Measurements from ENCODE around the gene ZNF232.
"Not testable (repeated sequence)": the region's sequence is repeated elsewhere in the genome, so short reads cannot be mapped to it uniquely, and the experiment has no call there.

ZNF232 gene

DNA sequence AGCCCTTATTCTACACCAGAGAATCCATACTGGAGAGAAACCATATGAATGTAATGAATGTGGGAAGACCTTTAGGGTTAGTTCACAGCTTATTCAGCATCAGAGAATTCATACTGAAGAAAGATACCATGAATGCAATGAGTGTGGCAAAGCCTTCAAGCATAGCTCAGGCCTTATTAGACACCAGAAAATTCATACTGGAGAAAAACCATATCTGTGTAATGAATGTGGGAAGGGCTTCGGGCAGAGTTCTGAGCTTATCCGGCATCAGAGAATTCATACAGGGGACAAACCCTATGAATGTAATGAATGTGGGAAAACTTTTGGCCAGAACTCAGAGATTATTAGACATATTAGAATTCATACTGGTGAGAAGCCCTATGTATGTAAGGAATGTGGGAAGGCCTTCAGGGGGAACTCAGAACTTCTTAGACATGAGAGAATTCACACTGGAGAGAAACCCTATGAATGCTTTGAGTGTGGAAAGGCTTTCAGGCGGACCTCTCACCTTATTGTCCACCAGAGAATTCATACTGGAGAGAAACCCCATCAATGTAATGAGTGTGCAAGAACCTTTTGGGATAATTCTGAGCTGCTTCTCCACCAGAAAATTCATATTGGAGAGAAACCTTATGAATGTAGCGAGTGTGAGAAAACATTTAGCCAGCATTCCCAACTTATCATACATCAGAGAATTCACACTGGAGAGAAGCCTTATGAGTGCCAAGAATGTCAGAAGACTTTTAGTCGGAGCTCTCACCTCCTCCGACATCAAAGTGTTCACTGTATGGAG, 19.3 kb downstream of the ZNF232 start:
- no peak for DNase-seq

- DNase-seq: no peak
These were observed 31.1 kb downstream of the ZNF232 start for GRCh38 chr17:5080591-5080990.

GRCh38 chr17:5078106-5079028, 33.3 kb downstream of the ZNF232 start, which contains the start of gene ZFP3:
Gene ZFP3, plus strand, starts transcription at chr17:5078467. Its CDS starts 13,038 bp downstream, at chr17:5091505.
- DNase-seq: peak; percentile 79

GRCh38 chr17:5077781-5078105, 33.9 kb downstream of the ZNF232 start:
- no peak for DNase-seq

DNA sequence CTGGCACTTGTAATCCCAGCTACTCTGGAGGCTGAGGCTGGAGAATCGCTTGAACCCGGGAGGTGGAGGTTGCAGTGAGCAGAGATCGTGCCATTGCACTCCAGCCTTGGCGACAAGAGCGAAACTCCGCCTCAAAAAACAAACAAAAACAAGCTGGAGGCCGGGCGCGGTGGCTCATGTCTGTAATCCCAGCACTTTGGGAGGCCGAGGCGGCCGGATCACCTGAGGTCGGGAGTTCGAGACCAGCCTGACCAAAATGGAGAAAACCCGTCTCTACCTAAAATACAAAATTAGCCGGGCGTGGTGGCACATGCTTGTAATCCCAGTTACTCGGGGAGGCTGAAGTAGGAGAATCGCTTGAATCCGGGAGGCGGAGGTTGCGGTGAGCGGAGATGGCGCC, 34.4 kb downstream of the ZNF232 start:
- not testable (repeated sequence) for DNase-seq

DNA sequence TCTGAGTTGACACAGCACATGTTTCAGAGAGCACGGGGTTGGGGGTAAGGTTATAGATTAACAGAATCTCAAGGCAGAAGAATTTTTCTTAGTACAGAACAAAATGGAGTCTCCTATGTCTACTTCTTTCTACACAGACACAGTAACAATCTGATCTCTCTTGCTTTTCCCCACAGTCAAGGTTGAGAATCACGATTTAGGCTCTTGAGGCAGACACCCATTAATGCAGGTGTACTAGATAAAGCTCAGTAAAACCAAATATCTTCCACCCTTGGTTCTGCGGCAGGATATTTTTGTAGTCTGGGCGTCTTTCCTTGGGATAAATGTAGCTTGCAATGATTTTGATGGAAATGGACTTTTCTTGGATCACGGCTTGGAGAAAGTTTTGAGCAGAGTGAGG, 36.2 kb downstream of the ZNF232 start:
- DNase-seq: not testable (repeated sequence)

DNA sequence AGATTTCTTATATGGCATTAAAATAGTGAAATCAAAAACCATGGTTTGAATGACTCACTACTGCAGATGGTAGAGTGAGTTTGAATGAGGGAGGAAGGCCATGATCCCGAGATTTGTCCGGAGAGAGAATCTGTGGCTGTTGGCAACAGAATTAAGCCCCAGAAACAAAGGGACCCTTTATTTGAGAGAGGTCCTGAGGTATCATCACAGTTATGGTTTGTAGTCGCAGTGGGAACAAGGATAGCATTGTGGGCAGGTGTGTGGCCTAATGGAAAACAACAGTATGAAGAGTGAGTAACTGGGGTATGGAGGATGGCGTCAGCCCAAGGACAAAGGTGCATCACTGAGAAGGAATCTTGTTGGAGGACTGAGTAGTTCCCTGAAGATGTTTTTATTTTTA, 42.0 kb downstream of the ZNF232 start:
- DNase-seq: no peak

DNA sequence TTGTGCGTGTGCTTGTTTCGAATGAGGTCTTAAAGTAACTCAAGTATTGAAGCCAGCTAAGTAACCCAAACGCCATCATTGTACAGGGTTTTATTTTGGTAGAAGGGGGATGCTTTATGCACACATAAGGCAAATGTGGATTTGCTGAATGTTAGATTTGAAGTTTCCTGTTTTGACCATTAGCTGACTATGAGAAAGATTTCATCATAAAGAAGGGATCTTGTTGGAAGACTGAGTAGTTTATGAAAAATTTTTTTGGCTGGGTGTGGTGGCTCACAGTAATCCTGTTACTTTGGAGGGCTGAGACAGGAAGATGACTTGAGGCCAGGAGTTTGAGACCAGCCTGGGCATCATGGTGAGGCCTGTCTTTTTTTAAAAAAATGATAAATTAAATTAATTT, 43.4 kb downstream of the ZNF232 start:
- no peak for DNase-seq

DNA sequence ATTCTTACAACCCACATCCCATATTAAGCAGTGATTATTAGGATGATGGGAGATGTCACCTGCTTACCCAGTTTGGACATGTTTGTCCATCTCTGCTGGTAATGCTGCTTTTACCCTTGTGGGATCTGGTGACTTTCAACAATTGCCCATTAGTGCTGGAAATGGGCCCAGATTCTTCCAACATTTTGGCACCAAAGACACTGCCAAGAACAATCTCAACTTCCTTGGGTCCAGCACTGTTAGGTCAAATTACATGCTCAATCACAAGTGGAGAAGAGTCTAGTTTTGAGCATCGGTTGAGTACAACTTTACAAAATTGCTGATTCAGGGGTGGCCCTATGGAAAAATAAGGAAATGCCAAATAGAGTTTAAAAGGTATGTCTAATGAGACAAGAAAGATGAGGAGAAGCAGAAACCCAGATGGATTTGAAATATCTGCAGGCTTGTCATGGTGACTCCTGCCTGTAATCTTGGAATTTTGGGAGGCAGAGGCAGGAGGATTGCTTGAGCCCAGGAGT, 46.4 kb downstream of the ZNF232 start:
- DNase-seq: no peak

All from NCI-H446 treated with DMSO at 0.1 percent for 48 hours (cell line).